GM12873 (cell line): ENCODE data around the gene CILP2.

Experiments used
- TF ChIP-seq, protein P1 (sequence below): IDR thresholded peaks from 2 replicates; pipeline ENCODE4 v1.5.1; 2012; ENCODE audit warnings: low read depth, mild to moderate bottlenecking, moderate library complexity, low read length, control low read depth; ENCODE audit not compliant: insufficient read depth; ENCODE audit errors: missing control alignments

CILP2 gene

DNA sequence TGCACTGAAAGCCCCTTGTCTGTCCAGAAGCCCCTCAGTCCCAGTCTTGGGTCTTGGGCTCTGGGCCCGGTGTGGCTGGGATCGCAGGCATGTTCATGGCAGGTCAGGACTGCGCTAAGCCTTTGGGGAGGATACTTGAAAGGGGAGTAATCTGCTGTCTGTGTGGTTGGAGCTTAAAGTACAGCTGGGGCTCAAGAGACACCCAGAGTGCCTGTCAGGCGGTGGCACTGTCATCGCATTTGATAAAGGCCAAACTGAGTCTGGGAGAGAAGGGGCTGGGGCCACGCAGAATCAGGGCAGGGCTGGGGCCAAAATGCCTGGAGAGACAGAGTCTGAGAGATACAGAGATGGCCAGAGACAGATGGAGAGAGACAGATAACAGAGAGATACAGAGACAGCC is 4.2 kb upstream of the CILP2 start:
- TF ChIP-seq, protein P1, sequence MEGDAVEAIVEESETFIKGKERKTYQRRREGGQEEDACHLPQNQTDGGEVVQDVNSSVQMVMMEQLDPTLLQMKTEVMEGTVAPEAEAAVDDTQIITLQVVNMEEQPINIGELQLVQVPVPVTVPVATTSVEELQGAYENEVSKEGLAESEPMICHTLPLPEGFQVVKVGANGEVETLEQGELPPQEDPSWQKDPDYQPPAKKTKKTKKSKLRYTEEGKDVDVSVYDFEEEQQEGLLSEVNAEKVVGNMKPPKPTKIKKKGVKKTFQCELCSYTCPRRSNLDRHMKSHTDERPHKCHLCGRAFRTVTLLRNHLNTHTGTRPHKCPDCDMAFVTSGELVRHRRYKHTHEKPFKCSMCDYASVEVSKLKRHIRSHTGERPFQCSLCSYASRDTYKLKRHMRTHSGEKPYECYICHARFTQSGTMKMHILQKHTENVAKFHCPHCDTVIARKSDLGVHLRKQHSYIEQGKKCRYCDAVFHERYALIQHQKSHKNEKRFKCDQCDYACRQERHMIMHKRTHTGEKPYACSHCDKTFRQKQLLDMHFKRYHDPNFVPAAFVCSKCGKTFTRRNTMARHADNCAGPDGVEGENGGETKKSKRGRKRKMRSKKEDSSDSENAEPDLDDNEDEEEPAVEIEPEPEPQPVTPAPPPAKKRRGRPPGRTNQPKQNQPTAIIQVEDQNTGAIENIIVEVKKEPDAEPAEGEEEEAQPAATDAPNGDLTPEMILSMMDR = no peak

DNA sequence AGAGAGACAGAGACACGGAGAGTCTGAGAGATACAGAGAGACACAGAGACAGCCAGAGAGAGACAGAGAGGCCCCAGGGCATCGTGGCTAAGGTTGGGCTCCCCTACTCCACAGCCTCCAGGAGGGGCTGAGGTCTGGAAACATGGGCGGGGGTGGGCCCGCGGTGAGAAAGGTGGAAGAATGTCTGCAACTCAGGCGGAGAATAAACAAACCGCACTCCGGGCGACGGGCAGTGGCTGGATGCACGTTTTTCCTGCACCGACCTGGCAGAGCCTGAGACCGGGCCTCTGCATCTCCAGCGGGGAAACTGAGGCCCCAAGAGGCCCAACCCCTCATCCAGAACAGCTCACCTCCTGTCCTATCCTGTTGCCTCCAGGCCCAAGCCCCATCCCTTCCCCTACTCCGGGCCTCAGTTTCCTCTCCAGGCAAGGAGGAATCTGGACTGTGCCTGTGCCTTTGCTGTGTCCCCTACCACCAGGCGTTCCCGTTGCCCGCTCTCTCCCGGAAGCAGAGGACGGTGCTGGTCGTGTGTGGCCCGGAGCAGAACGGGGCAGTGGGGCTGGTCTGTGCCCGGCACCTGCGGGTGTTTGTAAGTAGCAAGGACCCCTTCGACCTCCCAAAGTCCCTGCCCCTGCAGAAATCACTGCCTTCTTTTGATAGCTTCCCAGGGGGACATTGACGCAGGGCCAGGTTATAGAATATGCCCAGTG is 3.4 kb upstream of the CILP2 start:
- TF ChIP-seq, protein P1 = no peak

DNA sequence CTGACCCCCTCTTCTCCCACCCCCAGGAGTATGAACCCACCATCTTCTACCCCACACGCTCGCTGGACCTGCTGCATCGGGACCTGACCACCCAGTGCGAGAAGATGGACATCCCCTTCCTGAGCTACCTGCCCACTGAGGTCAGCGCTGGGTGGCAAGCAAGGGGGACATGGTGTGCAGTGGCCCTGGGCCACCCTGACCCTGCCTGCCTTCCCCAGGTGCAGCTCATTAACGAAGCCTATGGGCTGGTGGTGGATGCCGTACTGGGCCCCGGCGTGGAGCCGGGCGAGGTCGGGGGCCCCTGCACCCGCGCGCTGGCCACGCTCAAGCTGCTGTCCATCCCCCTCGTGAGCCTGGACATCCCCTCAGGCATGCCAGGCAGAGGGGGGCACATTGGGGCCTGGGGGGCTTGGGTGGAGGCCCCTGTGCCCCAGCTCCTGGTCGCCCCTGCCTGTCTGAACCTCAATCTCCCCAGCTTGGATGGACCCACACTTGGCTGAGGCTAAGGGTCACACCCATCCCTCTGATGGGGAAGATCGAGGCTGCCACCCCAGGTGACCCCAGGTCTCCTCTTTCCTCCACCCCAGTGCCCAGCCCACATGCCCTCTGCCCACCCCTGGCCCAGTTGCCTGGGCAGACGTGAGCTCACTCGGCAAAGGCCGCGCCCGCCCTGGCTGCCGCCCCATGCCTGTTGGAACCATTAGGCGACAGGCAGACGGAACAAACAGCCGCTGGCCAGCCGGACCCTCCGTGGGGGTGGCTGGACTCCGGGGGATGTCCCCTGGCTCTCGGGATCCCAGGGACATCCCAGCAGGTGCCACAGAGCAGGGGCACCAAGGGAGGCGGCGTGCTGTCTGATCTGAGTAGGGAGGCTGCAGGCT is 2.5 kb upstream of the CILP2 start:
- TF ChIP-seq, protein P1 = no peak

DNA sequence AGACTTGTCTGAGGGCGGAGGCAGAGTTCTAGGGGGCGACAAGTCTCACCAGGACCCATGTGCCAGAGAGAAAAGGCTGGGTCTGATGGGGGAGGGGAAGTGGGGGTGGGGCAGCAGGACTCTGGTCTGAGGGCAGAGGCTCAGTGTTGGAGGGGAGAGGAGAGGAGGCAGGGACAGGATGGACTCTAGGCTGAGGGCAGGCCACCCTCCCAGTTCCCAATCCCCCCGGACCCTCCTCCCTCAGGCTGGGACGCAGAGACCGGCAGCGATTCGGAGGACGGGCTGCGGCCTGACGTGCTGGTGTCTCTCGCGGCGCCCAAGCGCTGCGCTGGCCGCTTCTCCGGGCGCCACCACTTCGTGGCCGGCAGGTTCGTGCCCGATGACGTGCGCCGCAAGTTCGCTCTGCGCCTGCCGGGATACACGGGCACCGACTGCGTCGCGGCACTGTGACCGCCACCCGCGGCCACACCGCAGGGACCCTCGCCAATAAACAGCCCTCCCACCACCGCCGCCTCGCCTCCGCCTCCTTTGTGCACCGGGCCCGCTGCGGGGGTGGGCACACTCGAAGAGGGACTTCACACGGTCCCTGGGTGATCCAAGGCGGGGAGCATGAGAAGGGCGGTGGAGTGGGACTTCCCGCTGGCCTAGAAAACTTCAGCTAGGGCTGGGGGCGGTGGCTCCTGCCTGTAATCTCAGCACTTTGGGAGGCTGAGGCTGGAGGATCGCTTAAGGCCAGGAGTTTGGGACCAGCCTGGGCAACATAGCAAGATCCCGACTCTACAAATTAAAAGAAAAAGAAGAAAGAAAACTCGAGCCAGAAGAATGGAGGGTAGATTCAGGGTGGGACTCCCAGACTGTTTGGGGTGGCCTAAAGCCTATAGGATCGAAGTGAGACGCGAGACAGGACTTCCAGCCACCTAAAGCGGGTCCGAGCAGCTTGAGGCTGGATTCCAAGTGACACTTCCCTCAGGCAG is 703 bp upstream of the CILP2 start:
- TF ChIP-seq, protein P1 = no peak

DNA sequence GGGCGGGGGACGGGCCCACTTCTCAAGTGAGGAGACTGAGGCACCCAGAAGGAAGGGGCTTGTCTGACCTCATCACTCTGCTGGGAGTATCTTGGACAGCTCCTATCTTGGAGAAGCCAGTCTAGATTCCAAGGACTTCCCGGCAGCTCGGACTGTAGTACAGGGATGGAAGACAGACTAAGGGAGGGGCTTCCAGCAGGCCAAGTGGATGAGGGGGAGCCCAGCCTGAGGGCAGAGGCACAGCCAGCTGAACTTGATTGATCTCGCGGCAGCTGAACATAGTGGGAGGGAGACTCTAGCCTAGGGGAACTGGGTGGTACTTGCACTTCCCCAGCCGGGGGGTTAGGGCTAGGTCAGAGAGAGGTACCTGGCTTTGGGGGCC is 711 bp downstream of the CILP2 start:
- TF ChIP-seq, protein P1 = no peak

DNA sequence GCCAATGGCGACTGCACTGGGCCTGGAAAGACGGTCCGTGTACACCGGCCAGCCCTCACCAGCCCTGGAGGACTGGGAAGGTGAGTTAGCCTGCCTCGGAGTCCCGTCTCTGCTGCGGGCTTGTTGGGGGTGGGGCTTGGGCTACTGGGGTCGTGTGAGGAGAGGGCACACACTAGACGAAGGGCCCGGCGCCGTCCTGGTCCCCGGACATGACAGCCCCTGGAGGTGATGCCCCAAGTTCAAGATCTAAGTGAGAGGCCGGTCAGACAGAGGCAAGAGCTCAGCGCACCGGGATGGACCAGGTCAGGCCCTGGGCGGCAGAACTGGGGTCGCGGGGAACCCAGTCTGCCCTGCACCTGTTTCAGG is 1.6 kb downstream of the CILP2 start:
- TF ChIP-seq, protein P1 = no peak
